GM21737 (cell line): ENCODE measurements around the gene XKR8.

Experiments used
- ATAC-seq: cut with Tn5 transposase; IDR thresholded peaks from one replicate; pipeline ENCODE4 v1.9.1; 2021; ENCODE audit warnings: mild to moderate bottlenecking, moderate library complexity; ENCODE audit not compliant: unreplicated experiment

XKR8 gene

DNA sequence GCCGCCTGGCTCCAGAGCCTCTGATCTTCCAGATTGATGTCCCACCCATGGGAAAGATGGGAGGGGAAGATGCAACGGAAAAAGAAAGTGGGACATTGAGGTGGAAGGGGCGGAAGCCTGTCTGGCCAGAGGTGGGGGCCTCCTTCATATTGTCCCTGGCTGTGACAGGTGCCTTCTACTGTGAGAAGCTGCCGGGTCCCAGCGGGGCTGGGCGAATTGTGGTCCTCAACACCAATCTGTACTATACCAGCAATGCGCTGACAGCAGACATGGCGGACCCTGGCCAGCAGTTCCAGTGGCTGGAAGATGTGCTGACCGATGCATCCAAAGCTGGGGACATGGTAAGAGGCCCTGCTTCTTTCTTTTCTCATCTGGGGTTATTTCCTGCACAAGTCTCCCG, 5.6 kb upstream of the XKR8 start:
- no peak for ATAC-seq

DNA sequence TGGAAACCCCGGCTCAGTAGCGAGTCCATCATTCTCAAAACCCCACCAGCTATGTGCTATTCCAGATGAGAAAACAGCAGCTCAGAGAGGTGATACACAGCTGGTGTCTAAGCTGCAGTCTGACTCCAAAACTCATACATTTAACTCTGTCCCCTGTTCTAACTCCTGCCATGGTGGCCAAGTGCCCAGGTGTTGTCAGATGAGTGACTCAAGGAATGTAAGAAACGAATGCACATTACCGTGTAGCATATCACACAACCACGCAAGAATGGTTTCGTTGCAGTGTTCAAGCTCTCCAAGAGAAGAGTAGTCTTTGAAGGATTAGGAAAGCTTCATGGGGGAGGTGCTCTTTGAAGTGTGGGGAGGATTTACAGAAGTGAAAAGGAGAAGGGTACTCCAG, 4.7 kb upstream of the XKR8 start:
- no peak for ATAC-seq

DNA sequence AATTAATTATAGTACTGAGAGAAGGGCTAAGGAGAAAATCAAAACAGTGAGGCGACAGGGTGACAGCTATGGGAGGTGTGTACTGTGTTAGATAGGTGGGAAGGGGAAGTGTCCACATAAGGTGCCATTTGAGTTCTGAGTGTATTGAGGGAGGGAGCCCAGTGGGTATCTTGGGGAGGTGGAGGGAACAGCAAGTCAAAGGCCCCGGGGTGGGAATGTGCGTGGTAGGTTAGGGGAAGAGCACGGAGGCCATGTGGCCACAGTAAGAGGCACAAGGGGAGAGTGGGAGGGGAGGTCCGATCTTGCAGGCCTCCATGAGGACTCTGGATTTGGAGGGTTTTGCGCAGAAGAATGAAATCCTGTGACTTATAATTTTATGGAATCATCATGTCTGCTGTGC, 3.0 kb upstream of the XKR8 start:
- no peak for ATAC-seq

DNA sequence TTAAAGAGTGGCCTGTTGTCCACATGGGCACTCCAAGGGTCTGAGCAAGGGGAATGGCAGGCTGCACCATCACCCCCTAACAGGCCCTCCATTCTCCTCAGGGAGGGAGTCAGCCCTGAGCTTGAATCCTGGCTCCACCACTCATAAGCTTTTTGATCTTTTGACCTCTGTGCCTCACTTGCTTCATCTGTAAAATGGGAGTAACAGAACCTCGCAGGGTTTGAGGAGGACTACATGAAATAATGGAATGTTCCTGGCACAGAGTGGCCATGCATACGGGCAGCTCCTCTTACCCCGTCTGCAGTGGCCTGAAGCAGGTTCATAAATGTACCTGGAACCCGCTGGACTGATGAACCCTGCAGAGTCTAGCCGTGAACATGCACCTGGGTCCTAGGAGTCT, 2.1 kb upstream of the XKR8 start:
- no peak for ATAC-seq

DNA sequence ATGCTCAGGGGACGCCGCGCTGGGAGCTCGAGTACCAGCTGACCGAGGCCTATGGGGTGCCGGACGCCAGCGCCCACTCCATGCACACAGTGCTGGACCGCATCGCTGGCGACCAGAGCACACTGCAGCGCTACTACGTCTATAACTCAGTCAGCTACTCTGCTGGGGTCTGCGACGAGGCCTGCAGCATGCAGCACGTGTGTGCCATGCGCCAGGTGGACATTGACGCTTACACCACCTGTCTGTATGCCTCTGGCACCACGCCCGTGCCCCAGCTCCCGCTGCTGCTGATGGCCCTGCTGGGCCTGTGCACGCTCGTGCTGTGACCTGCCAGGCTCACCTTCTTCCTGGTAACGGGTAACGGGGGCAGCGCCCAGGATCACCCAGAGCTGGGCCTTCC, 1.3 kb upstream of the XKR8 start:
- ATAC-seq, result no peak

DNA sequence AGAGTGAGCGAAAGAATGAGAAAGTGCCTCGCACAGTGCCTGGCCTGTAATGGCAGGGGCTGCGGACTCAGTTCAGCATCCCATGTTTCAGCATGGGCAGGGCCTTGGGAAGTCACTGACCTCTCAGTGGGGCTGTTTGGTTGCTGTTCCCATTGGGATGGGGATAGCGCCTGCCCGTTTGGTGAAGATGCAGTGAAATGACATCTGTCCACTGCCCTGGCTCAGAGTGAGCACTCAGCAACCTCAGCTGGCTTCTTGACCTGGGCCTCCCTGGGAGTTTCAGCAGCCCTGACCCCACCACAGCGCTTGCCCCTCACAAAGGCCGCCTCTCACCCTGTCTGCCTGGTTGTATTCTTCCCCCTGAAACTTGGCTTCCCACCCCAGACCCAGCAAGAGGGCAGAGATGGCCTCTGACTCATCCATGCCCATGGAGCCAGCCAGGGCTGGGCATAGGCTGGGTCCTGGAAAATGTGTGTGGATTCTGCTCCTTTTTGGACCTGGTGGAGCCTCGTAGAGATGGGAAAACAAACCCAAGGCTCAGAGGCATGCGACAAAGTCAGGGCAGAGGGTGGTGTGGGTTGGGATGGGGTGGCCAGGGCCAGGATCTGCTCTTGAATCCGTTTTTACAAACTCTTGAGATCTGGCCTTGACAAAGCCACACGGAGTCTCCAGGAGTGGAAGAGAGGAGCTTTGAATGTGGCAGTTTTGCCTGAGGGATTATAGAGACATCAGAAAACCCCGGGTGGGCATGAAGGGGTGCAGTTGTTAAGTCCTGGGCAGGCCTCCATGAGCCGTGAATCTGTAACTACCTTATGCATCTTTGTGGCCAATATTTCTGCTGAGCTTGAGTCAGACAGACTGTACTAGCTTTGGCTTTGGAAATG, 1.2 kb downstream of the XKR8 start:
- ATAC-seq, result no peak

DNA sequence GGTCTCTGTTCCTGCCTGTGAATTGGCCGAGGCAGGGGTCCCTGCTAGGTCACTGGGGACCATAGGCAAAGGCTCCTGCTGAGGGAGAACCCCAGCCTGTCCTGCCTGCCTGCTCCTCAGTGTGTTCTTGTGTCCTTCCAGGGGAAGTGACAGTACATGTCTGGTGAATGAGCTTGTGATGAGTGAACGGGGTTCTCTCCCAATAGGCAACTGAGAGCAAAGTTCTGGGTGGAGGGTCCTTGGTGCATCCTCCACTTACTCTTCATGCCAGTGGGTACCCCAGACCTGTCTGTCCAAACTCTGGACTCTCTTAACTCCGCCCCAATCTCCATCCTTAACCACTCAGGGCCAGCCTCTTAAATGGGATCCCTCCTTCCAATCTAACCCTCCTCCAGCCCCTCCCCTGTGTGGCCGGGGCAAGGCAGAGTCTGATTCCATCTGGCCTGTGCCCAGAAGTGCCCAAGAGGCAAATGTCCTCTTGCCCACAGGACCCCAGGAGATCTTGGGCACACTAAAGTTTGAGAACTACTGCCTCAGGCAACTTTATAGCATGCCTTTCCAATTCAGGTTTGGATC, 2.0 kb downstream of the XKR8 start:
- ATAC-seq, result no peak

DNA sequence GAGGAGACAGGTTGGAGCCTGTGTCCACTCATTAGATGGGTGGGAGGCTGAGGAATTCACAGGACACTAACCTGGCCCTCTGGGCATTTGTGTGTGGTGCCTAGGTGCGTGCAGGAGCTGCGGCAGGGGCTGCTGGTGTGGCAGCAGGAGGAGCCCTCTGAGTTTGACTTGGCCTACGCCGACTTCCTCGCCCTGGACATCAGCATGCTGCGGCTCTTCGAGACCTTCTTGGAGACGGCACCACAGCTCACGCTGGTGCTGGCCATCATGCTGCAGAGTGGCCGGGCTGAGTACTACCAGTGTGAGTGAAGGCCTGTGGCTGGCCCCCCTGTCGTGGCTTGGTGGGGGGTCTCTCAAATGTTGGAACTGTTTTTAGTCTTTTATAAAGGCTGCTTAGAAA, 3.6 kb downstream of the XKR8 start:
- ATAC-seq, result no peak

DNA sequence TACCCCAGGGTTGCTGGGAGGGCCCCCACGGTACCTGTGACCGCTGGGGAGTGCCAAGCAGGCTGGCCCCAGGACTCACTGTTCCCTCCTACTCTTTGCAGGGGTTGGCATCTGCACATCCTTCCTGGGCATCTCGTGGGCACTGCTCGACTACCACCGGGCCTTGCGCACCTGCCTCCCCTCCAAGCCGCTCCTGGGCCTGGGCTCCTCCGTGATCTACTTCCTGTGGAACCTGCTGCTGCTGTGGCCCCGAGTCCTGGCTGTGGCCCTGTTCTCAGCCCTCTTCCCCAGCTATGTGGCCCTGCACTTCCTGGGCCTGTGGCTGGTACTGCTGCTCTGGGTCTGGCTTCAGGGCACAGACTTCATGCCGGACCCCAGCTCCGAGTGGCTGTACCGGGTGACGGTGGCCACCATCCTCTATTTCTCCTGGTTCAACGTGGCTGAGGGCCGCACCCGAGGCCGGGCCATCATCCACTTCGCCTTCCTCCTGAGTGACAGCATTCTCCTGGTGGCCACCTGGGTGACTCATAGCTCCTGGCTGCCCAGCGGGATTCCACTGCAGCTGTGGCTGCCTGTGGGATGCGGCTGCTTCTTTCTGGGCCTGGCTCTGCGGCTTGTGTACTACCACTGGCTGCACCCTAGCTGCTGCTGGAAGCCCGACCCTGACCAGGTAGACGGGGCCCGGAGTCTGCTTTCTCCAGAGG, 6.8 kb downstream of the XKR8 start:
- no peak for ATAC-seq

DNA sequence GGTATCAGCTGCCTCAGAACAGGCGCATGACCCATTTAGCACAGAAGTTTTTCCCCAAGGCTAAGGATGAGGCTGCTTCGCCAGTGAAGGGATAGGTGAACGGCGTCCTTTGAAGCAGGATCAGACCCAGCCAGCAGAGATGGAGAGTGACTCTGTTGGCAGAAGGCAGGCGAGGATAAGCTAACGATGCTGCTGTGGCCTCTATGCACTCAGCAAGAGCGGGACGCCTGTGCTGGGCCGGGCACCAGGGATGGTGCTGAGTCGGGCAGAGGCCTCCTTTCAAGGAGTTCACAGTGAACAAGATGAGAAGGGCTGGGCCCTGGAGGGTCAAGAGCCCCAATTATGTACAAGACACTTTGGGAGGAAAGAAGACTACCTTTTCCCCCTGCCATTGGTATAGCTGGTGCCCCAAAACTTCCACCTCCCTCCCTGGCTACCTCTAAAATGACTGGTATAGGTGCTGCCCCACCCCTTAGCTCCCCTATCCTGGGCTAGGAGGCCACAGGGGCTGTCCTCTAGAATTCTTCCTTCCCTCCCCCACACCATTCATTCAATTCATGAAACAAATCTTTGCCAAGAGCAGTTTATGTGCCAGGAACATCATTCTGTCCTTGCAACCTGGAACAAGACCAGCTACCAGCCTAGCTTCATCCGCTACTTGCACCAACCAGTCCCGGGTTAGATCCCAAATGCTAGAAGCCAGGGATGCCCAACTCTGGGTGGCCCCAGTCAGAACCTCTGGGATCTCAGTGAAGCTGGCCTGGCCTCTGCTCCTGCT, 7.5 kb downstream of the XKR8 start:
- ATAC-seq, result no peak

DNA sequence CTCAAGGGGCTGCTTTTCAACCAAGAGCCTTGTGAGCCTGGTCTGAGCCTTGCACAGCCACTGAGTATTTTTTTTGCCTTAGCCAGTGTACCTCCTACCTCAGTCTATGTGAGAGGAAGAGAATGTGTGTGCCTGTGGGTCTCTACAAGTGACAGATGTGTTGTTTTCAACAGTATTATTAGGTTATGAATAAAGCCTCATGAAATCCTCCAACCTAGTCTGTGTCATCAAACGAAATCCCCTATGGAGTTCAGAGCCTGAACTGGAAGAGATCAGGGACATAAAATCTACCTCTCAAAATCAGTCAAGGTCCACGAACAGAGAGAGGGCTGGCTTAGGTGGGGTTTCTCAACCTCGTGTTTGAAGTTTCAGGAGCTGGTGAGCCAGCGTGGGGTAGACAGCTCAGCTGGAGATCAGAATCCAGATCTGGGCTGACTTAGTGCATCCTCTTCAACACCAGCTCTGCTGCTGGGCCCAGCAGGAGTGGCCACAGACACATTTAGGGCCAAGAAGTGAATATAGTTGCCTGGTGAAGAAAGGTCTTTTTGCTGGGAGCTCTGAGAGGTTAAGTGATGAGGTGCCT, 8.2 kb downstream of the XKR8 start:
- ATAC-seq, result no peak

DNA sequence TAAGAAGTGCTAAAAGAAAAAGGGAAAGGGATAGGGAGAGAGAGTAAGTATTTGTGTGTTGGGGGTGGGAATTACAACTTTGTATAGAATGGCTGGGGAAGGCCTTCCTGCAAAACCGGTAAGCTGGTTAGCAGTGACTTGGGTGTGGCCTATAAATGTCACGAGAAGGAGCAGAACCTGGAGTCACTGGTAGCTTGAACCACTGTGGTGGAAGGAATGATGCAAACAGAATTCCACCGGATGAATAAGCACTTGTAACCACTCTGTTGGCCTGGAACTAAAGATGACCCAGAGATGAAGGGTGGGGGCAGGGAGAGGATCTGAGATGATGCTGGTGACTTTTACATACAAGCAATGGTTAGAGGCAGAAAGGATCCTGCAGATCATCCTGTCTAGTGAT, 8.9 kb downstream of the XKR8 start:
- ATAC-seq, result no peak

DNA sequence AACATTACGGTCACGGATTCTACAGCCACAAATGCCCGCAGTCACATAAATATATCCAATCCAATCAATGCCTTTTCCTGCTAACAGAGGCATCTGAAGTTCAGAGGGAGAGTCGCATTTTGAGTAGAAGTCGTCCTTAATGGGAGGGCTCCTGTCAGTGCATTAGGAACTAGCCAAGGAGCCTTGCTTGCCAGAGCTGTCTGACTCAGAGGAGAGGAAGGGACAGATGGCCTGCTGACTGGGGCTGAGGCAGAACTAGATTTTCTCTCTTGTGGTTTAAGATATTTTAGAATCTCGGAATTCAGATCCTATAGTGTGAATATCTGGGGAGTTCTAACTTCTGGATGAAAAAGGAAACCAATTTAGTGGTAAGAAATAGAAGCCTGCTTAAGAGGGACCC, 10.6 kb downstream of the XKR8 start:
- no peak for ATAC-seq

DNA sequence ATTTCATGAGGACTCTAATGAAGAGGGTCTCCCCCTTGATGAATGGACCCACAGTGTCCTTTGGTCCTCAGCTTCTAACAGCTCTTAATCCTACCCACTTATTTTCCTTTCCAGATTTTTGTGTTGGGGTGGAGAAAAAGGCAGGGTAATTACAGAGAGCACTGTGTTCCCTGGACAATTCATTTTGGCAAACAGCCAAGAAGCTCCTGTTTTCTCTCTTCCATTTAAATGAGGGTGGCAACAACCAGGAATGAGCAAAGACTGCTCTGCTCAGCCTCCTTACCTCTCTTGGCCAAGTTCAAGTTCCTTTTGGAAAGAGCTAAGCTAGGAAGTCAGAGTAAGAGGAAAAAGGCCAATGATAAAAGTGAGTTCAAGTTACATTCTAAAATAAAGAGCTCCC, 11.9 kb downstream of the XKR8 start:
- ATAC-seq, result no peak

DNA sequence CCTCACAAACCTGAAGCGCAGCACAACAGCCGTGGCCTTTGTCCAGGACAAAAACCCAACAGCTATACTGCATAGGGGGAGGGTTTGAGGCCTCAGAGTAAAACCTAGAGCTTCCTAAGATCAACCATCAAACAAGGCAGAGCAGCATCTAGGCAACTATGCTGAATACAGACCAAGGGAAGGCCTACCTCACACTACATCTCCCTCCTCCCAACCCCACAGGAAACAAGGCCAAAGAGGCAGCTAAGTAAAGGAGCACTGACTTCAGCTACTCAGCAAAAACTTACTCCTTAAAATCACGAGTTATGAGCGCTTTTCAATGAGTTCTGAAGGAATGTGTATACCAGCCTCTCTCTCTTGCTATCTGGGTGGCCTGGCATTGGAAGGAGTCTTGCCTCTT, 12.4 kb downstream of the XKR8 start:
- ATAC-seq, result no peak

DNA sequence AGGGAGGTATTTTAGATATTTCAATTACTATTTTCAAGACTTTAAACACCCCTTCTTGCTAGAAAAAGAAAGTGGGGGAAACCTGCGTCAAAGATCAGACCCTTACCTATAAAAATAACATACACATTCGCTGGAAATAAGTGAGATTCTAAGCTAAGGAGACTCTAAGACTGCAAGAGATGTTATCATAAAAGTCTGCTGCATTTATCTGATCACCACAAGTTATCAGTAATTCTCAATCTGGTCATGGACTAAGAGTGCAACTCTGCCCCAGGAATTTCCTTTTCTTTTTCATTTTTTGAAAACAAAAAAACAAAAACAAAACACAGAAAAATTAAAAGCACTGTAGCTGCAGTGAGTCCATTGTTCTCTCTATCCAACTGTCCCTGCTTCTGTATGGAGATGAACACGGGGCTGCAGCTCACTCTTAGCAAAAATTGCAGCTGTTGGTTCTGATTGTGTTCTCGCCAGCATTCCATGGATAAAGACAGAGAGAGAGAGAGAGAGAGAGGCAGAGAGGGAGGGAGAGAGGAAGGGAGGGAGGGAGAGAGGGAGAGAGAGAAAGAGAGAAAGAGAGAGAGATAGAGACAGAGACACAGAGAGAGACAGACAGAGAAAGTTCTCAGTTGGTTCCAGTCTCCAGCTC, 14.1 kb downstream of the XKR8 start:
- no peak for ATAC-seq

DNA sequence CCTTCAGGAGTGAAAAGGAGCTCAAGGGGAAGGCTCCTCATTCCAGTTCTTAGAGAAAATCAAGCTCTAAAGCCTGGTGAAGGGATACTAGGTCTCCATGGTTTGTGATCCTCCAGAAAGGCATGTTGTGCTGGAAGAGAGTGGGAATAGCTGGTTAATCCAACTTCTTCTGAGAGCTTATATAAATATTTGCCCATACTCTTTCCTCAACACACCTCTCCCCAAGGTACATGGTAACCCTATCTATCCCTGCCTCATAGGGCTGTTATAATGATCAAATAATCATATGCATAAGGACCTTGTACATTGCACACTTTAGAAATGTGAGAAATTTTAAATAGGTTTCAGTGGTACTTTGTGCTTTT, 14.6 kb downstream of the XKR8 start:
- ATAC-seq, result no peak

DNA sequence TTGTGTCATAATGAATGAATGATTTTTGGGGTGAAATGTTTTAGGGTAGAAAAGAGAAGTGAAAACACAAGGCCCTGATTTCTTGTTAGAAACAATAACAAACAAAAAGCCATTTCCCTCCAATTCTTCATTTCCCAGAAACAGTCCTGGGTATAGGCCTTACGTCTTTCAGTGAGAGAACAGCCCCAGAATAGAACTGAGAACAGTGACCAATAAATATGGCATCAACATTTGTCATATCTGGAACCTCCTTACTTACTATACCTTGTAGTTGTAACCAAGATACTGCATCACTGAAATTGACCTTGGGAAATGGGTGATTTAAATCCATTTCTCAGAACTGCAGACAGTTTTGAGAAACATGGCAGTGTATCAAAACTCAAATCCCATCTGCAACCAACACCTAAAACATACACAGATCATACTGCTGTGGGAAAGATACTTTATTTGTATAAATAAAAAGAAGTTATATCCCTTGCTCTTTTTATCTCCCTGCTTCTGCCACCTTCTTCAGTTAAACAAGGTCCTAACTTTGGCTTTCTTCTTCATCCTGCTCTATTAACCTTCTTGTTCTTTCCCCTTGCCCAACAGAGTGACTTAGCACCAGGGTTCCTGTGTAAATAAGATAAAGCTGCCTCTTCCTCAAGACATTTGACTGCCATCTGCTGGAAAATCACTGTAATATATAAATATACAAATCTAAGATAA, 19.5 kb downstream of the XKR8 start:
- ATAC-seq, result no peak

DNA sequence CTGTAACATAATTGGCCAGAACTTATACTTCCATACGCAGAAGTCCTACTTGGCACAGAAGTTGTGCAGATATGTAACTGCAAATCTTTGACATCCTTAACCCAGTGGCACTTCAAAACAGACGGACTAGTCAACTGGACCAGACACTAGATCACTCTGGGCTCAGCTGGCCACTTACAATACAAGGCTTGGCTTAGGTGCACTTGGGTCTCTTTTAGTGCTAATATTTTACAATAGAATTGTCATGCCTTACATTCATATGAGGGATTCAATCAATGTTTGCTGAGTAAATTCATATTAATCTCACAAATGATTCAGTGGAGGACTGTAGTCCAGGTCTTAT, 20.1 kb downstream of the XKR8 start:
- ATAC-seq, result no peak

DNA sequence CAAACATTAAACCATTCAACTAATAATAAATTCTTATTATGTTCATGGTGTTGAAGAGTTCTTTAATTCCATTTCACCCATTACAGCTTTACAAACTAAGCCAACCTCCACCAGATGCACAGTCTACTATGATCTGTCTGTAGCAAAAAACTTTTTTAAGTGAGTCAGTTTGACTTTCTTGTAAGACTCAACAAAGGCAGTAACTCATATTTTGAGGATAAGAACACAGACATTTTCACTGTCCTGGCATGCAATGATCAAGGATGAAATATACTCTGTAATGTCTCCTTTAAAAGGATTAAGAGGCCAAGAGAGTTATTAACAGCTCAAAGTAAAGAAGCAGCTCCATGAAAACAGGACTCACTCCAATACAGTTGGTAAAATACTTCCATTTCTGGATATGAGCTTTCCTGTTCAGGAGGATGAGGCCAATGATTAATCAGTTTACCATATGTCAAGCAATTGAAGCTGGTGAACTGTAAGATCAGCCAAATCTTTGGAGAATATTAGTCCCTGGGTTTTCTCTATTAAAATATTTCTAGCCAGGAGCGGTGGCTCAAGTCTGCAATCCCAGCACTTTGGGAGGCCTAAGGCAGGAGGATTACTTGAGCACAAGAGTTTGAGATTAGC, 20.6 kb downstream of the XKR8 start:
- ATAC-seq, result no peak
